Neural crest cell (in vitro differentiated cells): Measurements from ENCODE around the gene XCL2. TPM values are rescaled to one million over a fixed set of nuclear protein-coding genes. Genes with fewer than 3 reads are reported as not detected.
"Not testable (repeated sequence)": the region's sequence is repeated elsewhere in the genome, so short reads cannot be mapped to it uniquely, and the experiment has no call there.

Experiments
- DNase-seq: peaks from one replicate; pipeline ENCODE4 v3.0.0; 2021; ENCODE audit warnings: low read depth, mixed read lengths, low spot score
- H3K27ac Mint-ChIP-seq: one replicate; pipeline ENCODE4 v1.8.0; 2021; ENCODE audit warnings: mild to moderate bottlenecking, mixed read lengths; ENCODE audit not compliant: unreplicated experiment
- H3K27me3 Mint-ChIP-seq: 2 replicates; pipeline ENCODE4 v1.8.0; 2021; ENCODE audit warnings: low read depth, mild to moderate bottlenecking, mixed read lengths
- H3K36me3 Mint-ChIP-seq: 2 replicates; pipeline ENCODE4 v1.8.0; 2021; ENCODE audit warnings: low read depth, mild to moderate bottlenecking, mixed read lengths
- H3K4me1 Mint-ChIP-seq: 2 replicates; pipeline ENCODE4 v1.8.0; 2021; ENCODE audit warnings: mixed read lengths
- H3K4me3 Mint-ChIP-seq: one replicate; pipeline ENCODE4 v1.8.0; 2021; ENCODE audit warnings: mild to moderate bottlenecking, mixed read lengths
- H3K9me3 Mint-ChIP-seq: 2 replicates; pipeline ENCODE4 v1.8.0; 2021; ENCODE audit warnings: mixed read lengths
- long read RNA-seq: library from polyadenylated mRNA; unstranded; transcript quantifications from one replicate; pipeline ENCODE4 v2.0.0, GENCODE V29; 2020
- total RNA-seq: library from RNA; stranded (reverse); gene quantifications from 2 replicates; pipeline ENCODE4 v1.2.1, GENCODE V29; 2021
- TF ChIP-seq, protein P1 (sequence below): fragments of 200-600 bp; sonication (generic); conservative IDR thresholded peaks from 2 replicates; pipeline ENCODE4 v1.5.0; 2021; ENCODE audit warnings: antibody characterized with exemption, mild to moderate bottlenecking

Gene XCL2, protein sequence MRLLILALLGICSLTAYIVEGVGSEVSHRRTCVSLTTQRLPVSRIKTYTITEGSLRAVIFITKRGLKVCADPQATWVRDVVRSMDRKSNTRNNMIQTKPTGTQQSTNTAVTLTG
- total RNA-seq, result not detected in 2 replicates
- long read RNA-seq, result 0 reads

DNA sequence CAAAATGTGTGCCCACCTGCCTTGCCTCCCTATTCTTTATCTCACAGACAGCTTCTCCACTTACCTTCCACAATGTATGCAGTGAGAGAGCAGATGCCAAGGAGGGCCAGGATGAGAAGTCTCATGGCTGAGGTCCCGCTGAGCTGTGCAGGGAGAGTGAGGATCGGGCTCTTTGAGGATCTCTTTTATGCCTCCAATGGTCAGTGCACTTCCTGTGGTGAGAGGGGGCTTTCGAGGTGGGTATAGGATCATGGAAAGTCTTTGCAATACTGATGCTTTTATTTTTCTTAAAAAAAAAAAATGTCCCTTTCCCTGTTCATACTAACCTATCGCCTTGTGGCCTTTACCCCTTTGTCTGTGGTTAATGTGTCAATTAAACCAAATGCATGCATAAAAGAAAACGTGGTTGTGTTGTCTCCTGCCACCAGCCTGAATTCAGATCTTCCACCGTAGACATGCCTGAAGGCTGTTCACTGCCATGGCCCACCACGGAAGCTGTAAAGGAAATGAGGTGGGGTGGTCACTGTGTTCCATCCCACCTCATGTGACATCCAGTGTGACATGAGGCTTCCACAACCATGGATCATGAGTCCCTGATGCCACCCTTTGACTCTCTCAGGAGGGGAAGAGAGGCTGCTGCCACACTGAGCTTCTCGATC is at the start of gene XCL2:
TSS of gene XCL2 (minus strand) at position 158 of the 659 bp plus-strand sequence. CDS start at position 125, 33 bp downstream.
- not testable (repeated sequence) for DNase-seq, H3K36me3 Mint-ChIP-seq, H3K9me3 Mint-ChIP-seq, H3K27ac Mint-ChIP-seq, H3K4me3 Mint-ChIP-seq, H3K27me3 Mint-ChIP-seq, H3K4me1 Mint-ChIP-seq

DNA sequence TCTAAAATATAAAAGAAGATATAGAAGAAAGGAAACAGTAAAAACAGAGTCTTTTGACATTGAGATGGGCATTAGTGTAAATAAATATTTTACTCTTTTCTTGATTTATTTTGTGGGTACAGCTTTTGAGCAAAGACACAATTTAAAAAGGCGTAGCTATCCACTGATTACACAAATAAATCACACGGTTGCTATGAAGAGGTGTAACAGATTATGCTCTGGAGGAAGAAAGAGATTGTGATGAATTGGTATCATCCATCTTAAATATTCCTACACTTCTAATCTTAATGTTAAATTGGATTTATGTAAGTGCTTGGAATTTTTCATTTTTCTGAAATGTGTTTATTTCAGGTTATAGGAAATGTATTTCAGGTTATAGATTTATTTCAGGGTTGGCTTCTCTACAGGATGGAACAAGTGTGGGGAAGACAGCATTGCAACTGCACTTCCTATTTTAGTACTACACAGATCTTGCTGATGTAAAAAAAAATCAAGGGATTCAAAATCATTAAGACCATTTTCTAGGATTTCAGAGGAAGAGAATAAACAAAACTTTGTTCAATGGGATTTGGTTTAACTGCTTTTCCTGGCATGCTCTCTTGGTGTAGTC is 47.9 kb upstream of the XCL2 start:
- H3K4me3 Mint-ChIP-seq, result no peak overlapping the region
- H3K27ac Mint-ChIP-seq, result no peak overlapping the region
- no peak for DNase-seq
- no peaks in the 10 kb centered on the region for H3K4me1 Mint-ChIP-seq
- no peaks in the 10 kb centered on the region for H3K27me3 Mint-ChIP-seq
- TF ChIP-seq, protein P1, sequence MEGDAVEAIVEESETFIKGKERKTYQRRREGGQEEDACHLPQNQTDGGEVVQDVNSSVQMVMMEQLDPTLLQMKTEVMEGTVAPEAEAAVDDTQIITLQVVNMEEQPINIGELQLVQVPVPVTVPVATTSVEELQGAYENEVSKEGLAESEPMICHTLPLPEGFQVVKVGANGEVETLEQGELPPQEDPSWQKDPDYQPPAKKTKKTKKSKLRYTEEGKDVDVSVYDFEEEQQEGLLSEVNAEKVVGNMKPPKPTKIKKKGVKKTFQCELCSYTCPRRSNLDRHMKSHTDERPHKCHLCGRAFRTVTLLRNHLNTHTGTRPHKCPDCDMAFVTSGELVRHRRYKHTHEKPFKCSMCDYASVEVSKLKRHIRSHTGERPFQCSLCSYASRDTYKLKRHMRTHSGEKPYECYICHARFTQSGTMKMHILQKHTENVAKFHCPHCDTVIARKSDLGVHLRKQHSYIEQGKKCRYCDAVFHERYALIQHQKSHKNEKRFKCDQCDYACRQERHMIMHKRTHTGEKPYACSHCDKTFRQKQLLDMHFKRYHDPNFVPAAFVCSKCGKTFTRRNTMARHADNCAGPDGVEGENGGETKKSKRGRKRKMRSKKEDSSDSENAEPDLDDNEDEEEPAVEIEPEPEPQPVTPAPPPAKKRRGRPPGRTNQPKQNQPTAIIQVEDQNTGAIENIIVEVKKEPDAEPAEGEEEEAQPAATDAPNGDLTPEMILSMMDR, result no peak
- no peaks in the 10 kb centered on the region for H3K36me3 Mint-ChIP-seq
- no peaks in the 10 kb centered on the region for H3K9me3 Mint-ChIP-seq

DNA sequence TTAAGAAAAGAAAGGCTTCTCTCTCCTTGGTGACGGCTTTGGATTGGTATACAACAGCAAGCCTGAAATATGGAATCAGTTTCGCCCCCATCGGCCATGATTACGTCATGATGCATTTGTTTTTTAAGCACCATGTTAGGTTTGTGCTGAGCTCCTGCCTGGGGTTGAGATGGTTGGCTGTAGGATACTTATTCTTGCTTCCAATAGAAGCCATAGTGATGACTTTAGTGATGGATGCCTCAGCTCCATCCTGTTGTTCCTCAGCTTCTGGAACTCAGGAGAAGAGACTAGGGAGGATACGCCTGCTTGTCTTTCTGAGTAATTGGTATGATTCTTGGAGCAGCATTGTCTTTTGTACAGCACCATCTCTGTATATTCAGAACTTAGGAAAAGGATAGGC is 47.3 kb upstream of the XCL2 start:
- DNase-seq, result no peak
- TF ChIP-seq, protein P1, result no peak
- Mint-ChIP-seq H3K27ac (no peak overlapping the region), H3K27me3 (no peaks in the 10 kb centered on the region), H3K9me3 (no peaks in the 10 kb centered on the region), H3K4me1 (no peaks in the 10 kb centered on the region), H3K4me3 (no peak overlapping the region), H3K36me3 (no peaks in the 10 kb centered on the region)

DNA sequence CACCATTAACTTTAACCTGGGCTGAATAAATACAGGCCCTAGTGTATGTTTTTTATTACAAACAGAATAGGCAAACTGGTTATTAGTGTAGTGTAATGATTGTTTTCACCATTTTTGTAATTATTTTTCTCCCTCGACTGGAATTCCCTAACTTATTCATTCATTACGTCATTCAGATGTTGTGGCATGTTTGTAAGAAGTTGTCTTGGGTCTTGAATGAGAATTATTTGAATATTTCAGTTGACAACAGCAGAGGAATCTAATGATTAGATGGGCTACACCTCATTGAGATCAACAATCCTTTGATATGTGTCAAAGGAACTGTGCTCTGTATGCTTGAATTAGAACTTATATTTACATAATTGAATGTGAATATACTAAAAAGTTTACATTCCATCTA is 45.4 kb upstream of the XCL2 start:
- no peaks in the 10 kb centered on the region for H3K4me1 Mint-ChIP-seq

DNA sequence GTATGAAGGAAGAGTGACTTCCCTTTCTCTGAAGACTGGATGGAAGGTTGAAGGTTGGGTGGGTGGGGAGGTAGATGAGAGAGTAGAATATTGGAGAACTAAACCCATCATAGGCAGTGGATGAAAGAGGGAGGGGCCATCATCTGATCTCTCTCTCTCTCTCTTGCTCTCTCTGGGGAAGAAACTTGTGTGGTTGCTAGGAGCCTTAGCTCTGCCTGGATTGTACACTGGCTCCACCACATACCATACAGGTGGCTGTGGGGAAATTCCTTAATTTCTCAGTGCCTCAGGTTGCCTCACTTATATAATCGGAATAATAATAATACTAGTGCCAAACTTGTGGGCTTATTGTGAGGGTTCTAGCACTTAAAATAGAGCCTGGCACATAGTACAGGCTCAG is 42.1 kb upstream of the XCL2 start:
- H3K36me3 Mint-ChIP-seq, result no peaks in the 10 kb centered on the region
- TF ChIP-seq, protein P1, result no peak
- H3K27me3 Mint-ChIP-seq, result peaks cover 2% of the 10 kb centered on the region
- DNase-seq, result no peak
- no peak overlapping the region for H3K4me3 Mint-ChIP-seq
- H3K9me3 Mint-ChIP-seq, result peaks cover 3% of the 10 kb centered on the region
- no peak overlapping the region for H3K27ac Mint-ChIP-seq
- no peaks in the 10 kb centered on the region for H3K4me1 Mint-ChIP-seq

More for the DNA sequence above, 45.4 kb upstream of the XCL2 start:
- H3K36me3 Mint-ChIP-seq, result no peaks in the 10 kb centered on the region
- peaks cover 3% of the 10 kb centered on the region for H3K9me3 Mint-ChIP-seq
- H3K4me3 Mint-ChIP-seq, result no peak overlapping the region
- no peak for DNase-seq
- peaks cover 2% of the 10 kb centered on the region for H3K27me3 Mint-ChIP-seq
- TF ChIP-seq, protein P1, result no peak
- no peak overlapping the region for H3K27ac Mint-ChIP-seq

DNA sequence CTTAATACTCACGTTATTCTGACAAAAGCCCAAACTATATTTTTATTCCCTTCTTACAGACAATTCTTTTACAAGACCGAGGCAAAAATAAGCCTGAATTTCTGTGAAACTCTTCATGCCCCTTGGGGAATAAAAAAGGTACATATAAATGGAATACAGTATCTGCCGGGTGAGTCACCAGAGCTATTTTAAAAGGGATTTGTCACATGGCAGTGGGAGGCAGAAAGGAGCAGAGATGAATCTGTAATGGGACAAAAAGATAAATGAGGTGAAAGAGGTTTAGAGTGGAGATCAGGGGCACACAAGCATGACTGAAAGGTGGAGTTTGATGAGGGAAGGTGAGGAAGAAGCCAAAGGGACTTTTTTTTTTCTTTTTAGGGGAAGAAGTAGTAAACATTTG is 41.4 kb upstream of the XCL2 start:
- H3K4me3 Mint-ChIP-seq, result no peak overlapping the region
- H3K9me3 Mint-ChIP-seq, result peaks cover 3% of the 10 kb centered on the region
- no peak for DNase-seq
- TF ChIP-seq, protein P1, result no peak
- peaks cover 2% of the 10 kb centered on the region for H3K27me3 Mint-ChIP-seq
- H3K27ac Mint-ChIP-seq, result no peak overlapping the region
- H3K36me3 Mint-ChIP-seq, result no peaks in the 10 kb centered on the region
- H3K4me1 Mint-ChIP-seq, result no peaks in the 10 kb centered on the region
